A673 (cell line): ENCODE data around the gene CDYL2. TPM values are rescaled to one million over a fixed set of nuclear protein-coding genes. Genes with fewer than 3 reads are reported as not detected.

Experiments
- BruUV-seq: library from RNA; stranded (reverse); fragments of 400-500 nt; replicated peaks from 2 replicates; lab custom pipeline; 2021; lab: Mats Ljungman, UMichigan
- CTCF ChIA-PET: fragments of 300-600 bp; sonication (Branson Sonifier 250); formaldehyde crosslinking; loops from one replicate; lab custom pipeline; 2022; ENCODE audit warnings: antibody characterized with exemption; lab: Charles Lee
- POLR2A ChIA-PET: fragments of 300-600 bp; sonication (Branson Sonifier 250); formaldehyde crosslinking; loops from one replicate; lab custom pipeline; 2022; ENCODE audit warnings: antibody characterized with exemption; ENCODE audit not compliant: low non-redundant PET; lab: Charles Lee
- DNase-seq: peaks from one replicate; pipeline ENCODE4 v3.0.0-alpha.2; 2015; ENCODE audit warnings: low spot score
- H3K27ac ChIP-seq: fragments of 200-600 bp; sonication (generic); 2 replicates; pipeline ENCODE4 v1.5.1; 2016; ENCODE audit warnings: mixed run types, low read depth, mild to moderate bottlenecking, mixed read lengths, antibody characterized with exemption, low read length; ENCODE audit not compliant: poor library complexity, severe bottlenecking
- H3K27me3 ChIP-seq: fragments of 200-600 bp; sonication (generic); replicated peaks from 2 replicates; pipeline ENCODE4 v1.6.1; 2017; ENCODE audit warnings: mixed run types, low read depth, mild to moderate bottlenecking, mixed read lengths, antibody characterized with exemption, low read length; ENCODE audit not compliant: insufficient read depth, poor library complexity
- H3K36me3 ChIP-seq: fragments of 200-600 bp; sonication (generic); 2 replicates; pipeline ENCODE4 v1.6.1; 2016; ENCODE audit warnings: mixed run types, mild to moderate bottlenecking, mixed read lengths, antibody characterized with exemption, low read length; ENCODE audit not compliant: insufficient read depth, poor library complexity, severe bottlenecking
- H3K4me1 ChIP-seq: fragments of 200-600 bp; sonication (generic); 2 replicates; pipeline ENCODE4 v1.6.1; 2017; ENCODE audit warnings: mixed run types, mild to moderate bottlenecking, mixed read lengths, antibody characterized with exemption, low read length; ENCODE audit not compliant: insufficient read depth, poor library complexity, severe bottlenecking
- H3K4me3 ChIP-seq: fragments of 200-600 bp; sonication (generic); 2 replicates; pipeline ENCODE4 v1.5.1; 2016; ENCODE audit warnings: low read depth, mixed run types, mild to moderate bottlenecking, mixed read lengths, low read length; ENCODE audit not compliant: poor library complexity, severe bottlenecking
- H3K9me3 ChIP-seq: fragments of 200-600 bp; sonication (generic); 2 replicates; pipeline ENCODE4 v1.6.1; 2016; ENCODE audit warnings: mixed run types, low read depth, mild to moderate bottlenecking, mixed read lengths, antibody characterized with exemption, low read length; ENCODE audit not compliant: poor library complexity, severe bottlenecking
- EZH2 ChIP-seq: fragments of 200-600 bp; sonication (generic); IDR thresholded peaks from 2 replicates; pipeline ENCODE4 v1.6.1; 2017; ENCODE audit warnings: borderline replicate concordance, low read depth, mild to moderate bottlenecking, mixed read lengths, antibody characterized with exemption, low read length; ENCODE audit not compliant: poor library complexity, severe bottlenecking
- intact Hi-C: fragments of 100-400 bp; cut with micrococcal nuclease; formaldehyde crosslinking; loops from one replicate; pipeline ENCODE4 v1.10.0; 2022; ENCODE audit not compliant: unreplicated experiment
- total RNA-seq: library from RNA; stranded (reverse); gene quantifications from 2 replicates; pipeline ENCODE4 v1.2.3, GENCODE V29; 2021
- TF ChIP-seq, protein P1 (sequence below): fragments of 300-800, 200-600 bp; sonication (generic); conservative IDR thresholded peaks from 2 replicates; pipeline ENCODE4 v1.5.1; 2017; ENCODE audit warnings: low read depth, mild to moderate bottlenecking, antibody characterized with exemption, low read length, moderate library complexity, mixed read lengths

CDYL2 gene
- total RNA-seq, 1 experiment from 2014 or later, result 0.64 TPM

DNA sequence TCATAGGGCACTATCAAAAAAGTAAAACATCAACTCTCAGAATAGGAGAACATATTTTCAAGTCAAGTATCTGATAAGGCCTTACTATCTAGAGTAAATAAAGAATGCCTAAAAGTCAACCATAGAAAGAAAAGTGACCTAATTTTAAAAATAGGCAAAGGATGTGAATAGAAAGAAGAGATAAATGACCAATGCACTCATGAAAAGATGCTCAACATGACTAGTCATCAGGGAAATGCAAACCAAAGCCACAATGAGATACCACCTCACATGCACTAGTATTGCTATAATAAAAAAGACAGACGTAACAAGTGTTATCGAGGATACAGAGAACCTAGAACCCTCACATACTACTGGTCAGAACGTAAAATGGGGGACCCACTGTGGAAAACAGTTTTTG lies 172.8 kb downstream of the CDYL2 start:
- Histone ChIP-seq H3K4me1 (no peaks in the 10 kb centered on the region), H3K27me3 (no peaks in the 10 kb centered on the region), H3K36me3 (no peaks in the 10 kb centered on the region), H3K9me3 (no peaks in the 10 kb centered on the region), H3K27ac (no peak overlapping the region), H3K4me3 (no peak overlapping the region)
- no peak for DNase-seq
- no peak for TF ChIP-seq EZH2
- TF ChIP-seq, protein P1, sequence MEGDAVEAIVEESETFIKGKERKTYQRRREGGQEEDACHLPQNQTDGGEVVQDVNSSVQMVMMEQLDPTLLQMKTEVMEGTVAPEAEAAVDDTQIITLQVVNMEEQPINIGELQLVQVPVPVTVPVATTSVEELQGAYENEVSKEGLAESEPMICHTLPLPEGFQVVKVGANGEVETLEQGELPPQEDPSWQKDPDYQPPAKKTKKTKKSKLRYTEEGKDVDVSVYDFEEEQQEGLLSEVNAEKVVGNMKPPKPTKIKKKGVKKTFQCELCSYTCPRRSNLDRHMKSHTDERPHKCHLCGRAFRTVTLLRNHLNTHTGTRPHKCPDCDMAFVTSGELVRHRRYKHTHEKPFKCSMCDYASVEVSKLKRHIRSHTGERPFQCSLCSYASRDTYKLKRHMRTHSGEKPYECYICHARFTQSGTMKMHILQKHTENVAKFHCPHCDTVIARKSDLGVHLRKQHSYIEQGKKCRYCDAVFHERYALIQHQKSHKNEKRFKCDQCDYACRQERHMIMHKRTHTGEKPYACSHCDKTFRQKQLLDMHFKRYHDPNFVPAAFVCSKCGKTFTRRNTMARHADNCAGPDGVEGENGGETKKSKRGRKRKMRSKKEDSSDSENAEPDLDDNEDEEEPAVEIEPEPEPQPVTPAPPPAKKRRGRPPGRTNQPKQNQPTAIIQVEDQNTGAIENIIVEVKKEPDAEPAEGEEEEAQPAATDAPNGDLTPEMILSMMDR, result no peak
- no TSS peak for BruUV-seq
- ChIA-PET POLR2A (no interaction called here), CTCF (no interaction called here)
- intact Hi-C loops, result no loop called here

DNA sequence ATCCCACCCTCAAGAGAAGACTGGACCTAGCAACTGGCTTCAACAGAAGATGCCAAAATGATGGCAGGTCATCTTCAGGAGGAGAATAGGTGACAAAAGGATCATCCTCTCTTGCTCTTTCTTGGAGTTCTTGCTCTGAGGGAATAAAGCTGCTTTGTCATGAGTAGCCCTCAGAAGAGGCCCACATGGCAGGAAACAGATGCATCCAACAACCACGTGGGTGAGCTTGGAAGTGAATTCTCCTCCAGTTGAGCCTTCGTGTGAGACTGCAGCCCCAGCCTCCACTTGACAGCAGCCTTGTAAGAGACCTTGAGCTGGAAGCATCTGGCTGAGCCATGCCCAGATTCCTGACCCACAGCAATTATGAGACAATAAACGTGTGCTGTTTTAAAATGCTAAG lies 176.1 kb downstream of the CDYL2 start:
- ChIA-PET POLR2A (no interaction called here), CTCF (no interaction called here)
- TF ChIP-seq EZH2, result no peak
- TF ChIP-seq, protein P1, result no peak
- Histone ChIP-seq H3K4me1 (no peaks in the 10 kb centered on the region), H3K4me3 (no peak overlapping the region), H3K27me3 (no peaks in the 10 kb centered on the region), H3K9me3 (no peaks in the 10 kb centered on the region), H3K36me3 (no peaks in the 10 kb centered on the region), H3K27ac (no peak overlapping the region)
- no TSS peak for BruUV-seq
- intact Hi-C loops, result no loop called here
- DNase-seq, result no peak

DNA sequence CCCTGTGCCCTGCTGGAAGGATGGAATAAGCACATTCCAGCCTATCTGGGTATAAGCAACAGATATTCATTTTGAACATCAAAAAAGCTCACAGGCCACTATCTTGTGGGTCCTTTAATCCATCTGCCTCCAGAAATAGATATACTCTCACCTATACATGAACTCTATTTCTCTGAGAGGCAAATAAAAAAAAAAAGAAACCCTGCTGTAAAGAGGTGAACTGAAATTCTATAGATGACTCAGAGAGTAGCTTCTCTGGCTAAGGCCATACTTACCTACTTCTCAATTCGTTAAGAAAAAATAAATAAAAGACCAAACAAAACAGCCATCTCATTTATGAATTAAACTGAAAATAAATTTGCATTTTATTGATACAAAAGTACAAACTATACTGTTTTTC lies 177.3 kb downstream of the CDYL2 start:
- TF ChIP-seq, protein P1, result no peak
- TF ChIP-seq EZH2, result no peak
- intact Hi-C loops, result no loop called here
- H3K9me3 ChIP-seq, result no peaks in the 10 kb centered on the region
- ChIA-PET CTCF (no interaction called here), POLR2A (no interaction called here)
- H3K4me1 ChIP-seq, result no peaks in the 10 kb centered on the region
- no peaks in the 10 kb centered on the region for H3K36me3 ChIP-seq
- BruUV-seq, result no TSS peak
- no peaks in the 10 kb centered on the region for H3K27me3 ChIP-seq
- H3K27ac ChIP-seq, result no peak overlapping the region
- H3K4me3 ChIP-seq, result no peak overlapping the region
- DNase-seq, result no peak
